Calu3 (cell line): Measurements from ENCODE around the gene DPYD. TPM values are rescaled to one million over a fixed set of nuclear protein-coding genes. Genes with fewer than 3 reads are reported as not detected.

Experiments used
- BruUV-seq: library from RNA; stranded (reverse); fragments of 400-500 nt; replicated peaks from 2 replicates; lab custom pipeline; 2021; lab: Mats Ljungman, UMichigan
- CTCF ChIA-PET: fragments of 300-600 bp; sonication (Branson Sonifier 250); formaldehyde crosslinking; loops from one replicate; lab custom pipeline; 2022; ENCODE audit warnings: antibody characterized with exemption; lab: Charles Lee
- DNase-seq: peaks from one replicate; pipeline ENCODE4 v3.0.0; 2022
- H3K27ac Mint-ChIP-seq: one replicate; pipeline ENCODE4 v1.8.0; 2022; ENCODE audit warnings: mixed read lengths; ENCODE audit not compliant: unreplicated experiment
- H3K27me3 Mint-ChIP-seq: one replicate; pipeline ENCODE4 v1.8.0; 2022; ENCODE audit warnings: mixed read lengths; ENCODE audit not compliant: unreplicated experiment
- H3K36me3 Mint-ChIP-seq: one replicate; pipeline ENCODE4 v1.8.0; 2022; ENCODE audit warnings: mild to moderate bottlenecking, moderate library complexity, mixed read lengths; ENCODE audit not compliant: insufficient read depth, unreplicated experiment
- H3K4me1 Mint-ChIP-seq: one replicate; pipeline ENCODE4 v1.8.0; 2022; ENCODE audit warnings: mild to moderate bottlenecking, low read depth, mixed read lengths; ENCODE audit not compliant: unreplicated experiment
- H3K4me3 Mint-ChIP-seq: one replicate; pipeline ENCODE4 v1.8.0; 2022; ENCODE audit warnings: mild to moderate bottlenecking, low read depth, moderate library complexity, mixed read lengths; ENCODE audit not compliant: unreplicated experiment
- H3K9me3 Mint-ChIP-seq: one replicate; pipeline ENCODE4 v1.8.0; 2022; ENCODE audit warnings: low read depth, mixed read lengths; ENCODE audit not compliant: unreplicated experiment
- CTCF ChIP-seq: fragments of 200-600 bp; IDR thresholded peaks from one replicate; pipeline ENCODE4 v1.8.0; 2022; ENCODE audit warnings: antibody characterized with exemption; ENCODE audit not compliant: unreplicated experiment
- intact Hi-C: fragments of 100-400 bp; cut with micrococcal nuclease; formaldehyde crosslinking; loops from one replicate; pipeline ENCODE4 v1.10.0; 2022; ENCODE audit not compliant: unreplicated experiment
- total RNA-seq: library from RNA; stranded (reverse); gene quantifications from 2 replicates; pipeline ENCODE4 v1.2.3, GENCODE V29; 2022

Gene DPYD
- total RNA-seq, 1 experiment from 2014 or later: 15.6 TPM

GRCh38 chr1:97824200-97824599, 96.6 kb downstream of the DPYD start:
- no peak for TF ChIP-seq CTCF
- BruUV-seq: no TSS peak
- no peak for DNase-seq
- CTCF ChIA-PET: no interaction called here
- Mint-ChIP-seq H3K4me3 (no peak overlapping the region), H3K9me3 (no peaks in the 10 kb centered on the region), H3K36me3 (no peaks in the 10 kb centered on the region), H3K27me3 (no peaks in the 10 kb centered on the region), H3K27ac (no peak overlapping the region), H3K4me1 (no peaks in the 10 kb centered on the region)
- intact Hi-C loops: loop anchor here (5.0 kb wide), 1 partner anchor 687 kb away; no protein-coding TSS in a partner anchor

GRCh38 chr1:97820470-97821188, 100.2 kb downstream of the DPYD start:
- H3K36me3 Mint-ChIP-seq: no peaks in the 10 kb centered on the region
- CTCF ChIA-PET: interaction anchor here (0.7 kb wide), 3 partner anchors 541 to 1248 kb away, joined by 4 to 8 read pairs (median 5); no protein-coding TSS in a partner anchor
- H3K27me3 Mint-ChIP-seq: no peaks in the 10 kb centered on the region
- H3K4me1 Mint-ChIP-seq: no peaks in the 10 kb centered on the region
- no peak overlapping the region for H3K4me3 Mint-ChIP-seq
- DNase-seq: peak; percentile 6
- no peaks in the 10 kb centered on the region for H3K9me3 Mint-ChIP-seq
- TF ChIP-seq CTCF: no peak
- intact Hi-C loops: loop anchor here (1.0 to 5.0 kb wide), 2 partner anchors 151 to 683 kb away; no protein-coding TSS in a partner anchor
- BruUV-seq: no TSS peak
- H3K27ac Mint-ChIP-seq: no peak overlapping the region

GRCh38 chr1:97816927-97817326, 103.9 kb downstream of the DPYD start:
- DNase-seq: no peak
- Mint-ChIP-seq H3K4me1 (no peaks in the 10 kb centered on the region), H3K4me3 (no peak overlapping the region), H3K27me3 (no peaks in the 10 kb centered on the region), H3K36me3 (no peaks in the 10 kb centered on the region), H3K27ac (no peak overlapping the region), H3K9me3 (no peaks in the 10 kb centered on the region)
- TF ChIP-seq CTCF: no peak
- no TSS peak for BruUV-seq
- intact Hi-C loops: no loop called here
- CTCF ChIA-PET: no interaction called here

- Mint-ChIP-seq H3K9me3 (no peaks in the 10 kb centered on the region), H3K27ac (no peak overlapping the region), H3K4me3 (no peak overlapping the region), H3K27me3 (no peaks in the 10 kb centered on the region), H3K36me3 (no peaks in the 10 kb centered on the region), H3K4me1 (no peaks in the 10 kb centered on the region)
- CTCF ChIA-PET: no interaction called here
- no peak for TF ChIP-seq CTCF
- DNase-seq: no peak
- no TSS peak for BruUV-seq
- intact Hi-C loops: no loop called here
These were observed 106.0 kb downstream of the DPYD start for GRCh38 chr1:97814804-97815203.
